HG03196 (cell line): ENCODE results near the gene PCF11.
A peak's percentile ranks its signal among the peaks of the same experiment; 100 is the strongest.
"Not testable (repeated sequence)": the region's sequence is repeated elsewhere in the genome, so short reads cannot be mapped to it uniquely, and the experiment has no call there.

Experiments
- ATAC-seq: cut with Tn5 transposase; IDR thresholded peaks from one replicate; pipeline ENCODE4 v1.9.1; 2021; ENCODE audit not compliant: unreplicated experiment

The PCF11 gene

DNA sequence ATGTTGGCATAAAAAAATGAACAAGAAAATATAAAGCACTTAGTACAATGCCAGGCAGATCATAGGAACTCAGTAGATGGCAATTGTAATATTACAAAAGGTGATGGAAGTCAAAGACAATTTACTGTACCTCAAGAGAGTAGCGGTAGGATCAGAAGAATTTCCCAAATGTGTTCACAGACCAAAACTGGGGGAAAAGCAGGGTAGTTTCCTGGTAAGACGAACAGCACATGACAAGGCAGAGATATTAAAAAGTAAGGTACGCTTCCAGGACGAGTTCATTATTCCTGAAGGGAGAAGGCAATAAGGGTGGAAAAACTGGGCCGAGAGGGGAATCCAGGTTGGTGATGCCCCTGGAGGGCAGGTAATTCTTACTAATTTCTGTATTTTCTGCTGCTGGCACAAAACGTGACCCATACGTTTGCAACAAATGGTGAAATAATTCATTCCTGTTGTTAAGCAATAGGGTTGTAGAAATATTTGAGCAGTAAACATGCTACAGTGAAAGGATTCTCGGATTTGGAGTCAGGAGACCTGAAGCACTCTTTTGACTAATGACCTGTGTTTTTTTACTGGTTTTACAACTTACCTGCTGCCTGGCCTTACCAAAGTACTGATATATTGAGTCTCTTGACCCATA is 35.8 kb downstream of the PCF11 start:
- ATAC-seq = no peak

DNA sequence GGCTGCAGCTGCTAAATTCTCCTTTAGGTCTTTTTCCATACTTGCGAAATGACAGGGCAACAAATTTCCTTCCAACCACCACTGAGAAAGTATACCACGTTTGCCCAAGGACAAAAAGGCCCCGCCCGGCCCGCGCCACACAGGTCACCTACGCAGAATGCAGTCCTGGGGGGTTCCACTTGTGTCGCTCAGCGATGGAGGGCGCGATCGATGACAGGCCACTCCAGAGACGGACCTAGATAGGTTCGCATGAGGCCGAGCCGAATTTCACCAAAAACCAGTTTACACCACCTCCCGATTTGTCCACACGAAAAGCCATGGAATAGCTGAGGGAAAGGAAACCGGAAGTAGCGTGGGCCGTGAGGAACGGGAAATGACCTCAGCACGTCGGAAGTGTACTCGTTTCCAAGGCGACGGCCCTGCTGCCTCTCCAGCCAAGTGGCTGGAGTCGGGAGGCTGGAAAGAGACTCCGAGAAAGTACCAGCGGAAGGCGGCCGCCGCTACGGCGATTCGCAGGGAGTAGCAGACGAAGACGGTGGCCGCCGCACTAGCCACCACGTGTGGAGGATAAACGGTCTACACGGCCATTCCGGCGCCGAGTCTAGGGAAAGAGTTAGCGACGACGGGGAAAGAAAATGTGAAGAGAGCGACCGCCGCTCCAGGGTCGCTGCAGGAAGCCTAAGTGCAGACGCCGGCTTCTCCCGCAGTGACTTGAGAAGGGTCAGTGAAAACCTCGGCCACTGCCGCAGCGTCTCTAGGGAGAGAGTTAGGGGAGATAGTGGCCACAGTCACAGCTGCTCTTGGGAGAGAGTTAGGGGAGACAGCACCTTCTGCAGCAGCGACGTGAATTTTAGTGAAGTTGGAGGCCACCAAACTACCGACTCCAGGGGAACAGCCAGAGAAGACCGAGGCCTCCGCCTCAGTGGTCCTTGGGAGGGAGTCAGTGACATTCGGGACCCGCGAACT is 36.7 kb downstream of the PCF11 start, which contains the start of gene ANKRD42:
Gene ANKRD42 (plus strand): TSS at position 398 of the 966 bp plus-strand sequence. CDS start 959 bp downstream, outside the sequence.
- peak; percentile 96 for ATAC-seq

- peak; percentile 39 for ATAC-seq
Measured at GRCh38 chr11:83194281-83195142, 37.6 kb downstream of the PCF11 start.

DNA sequence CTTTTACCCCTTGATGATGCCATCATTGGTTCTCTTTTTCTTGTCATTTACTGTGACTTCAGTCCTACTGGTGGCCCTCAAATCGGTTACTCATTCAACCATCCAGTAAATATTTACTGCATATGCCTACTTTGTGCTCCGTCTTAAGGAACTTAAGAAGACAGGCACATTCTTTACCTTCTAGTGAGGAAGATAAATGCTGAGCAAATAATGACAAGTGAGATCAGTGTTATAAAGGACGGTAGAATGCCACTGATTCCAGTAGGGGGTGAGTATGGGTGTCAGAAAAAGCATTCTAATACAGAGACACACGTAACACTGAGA is 38.2 kb downstream of the PCF11 start:
- no peak for ATAC-seq

- no peak for ATAC-seq
Measured at GRCh38 chr11:83195649-83196048, 38.7 kb downstream of the PCF11 start.

DNA sequence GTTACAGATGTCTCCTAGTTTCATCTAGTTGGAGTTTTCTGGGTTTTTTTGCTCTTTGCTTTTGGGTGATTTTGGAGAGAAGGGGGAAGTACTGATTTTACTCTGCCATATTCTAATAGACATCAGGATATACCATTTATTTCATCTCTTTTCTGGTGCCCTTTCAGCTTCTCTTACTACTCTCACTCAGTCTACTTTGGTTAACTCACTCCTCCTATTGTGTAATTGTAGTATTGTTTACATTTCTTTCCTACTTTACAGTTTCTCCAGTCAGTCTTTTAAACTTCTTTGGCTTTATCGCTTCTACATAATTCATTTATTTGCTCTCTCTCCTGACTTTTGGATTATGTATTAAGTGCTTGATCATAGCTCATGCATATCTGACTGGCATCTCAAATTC is 43.1 kb downstream of the PCF11 start:
- no peak for ATAC-seq

DNA sequence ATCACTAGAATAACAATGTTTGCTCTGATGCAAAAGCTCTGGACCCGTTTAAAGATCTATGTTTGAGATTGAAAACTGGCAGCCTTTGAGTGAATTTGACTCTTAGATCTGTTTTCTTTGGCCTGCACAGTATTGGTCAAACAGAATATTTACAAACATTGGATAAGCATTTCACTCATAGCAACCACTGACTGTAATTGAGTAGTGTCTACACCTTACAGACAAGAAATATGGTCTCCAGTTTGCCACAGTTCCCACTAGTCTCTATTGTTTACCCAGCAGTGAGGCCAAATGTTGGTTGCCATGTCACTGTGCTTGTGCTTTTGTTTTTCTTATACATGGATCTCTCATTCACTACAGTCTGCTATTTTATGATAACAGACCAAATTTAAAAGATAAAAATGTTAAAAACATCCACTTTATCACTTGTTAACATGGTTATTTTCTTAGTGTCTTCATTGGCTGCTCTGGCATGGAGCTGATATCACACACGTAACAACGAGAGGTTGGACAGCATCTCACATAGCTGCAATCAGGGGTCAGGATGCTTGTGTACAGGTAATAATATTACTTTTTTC is 48.8 kb downstream of the PCF11 start:
- ATAC-seq = no peak

GRCh38 chr11:83206221-83206620 is 49.3 kb downstream of the PCF11 start:
- ATAC-seq = no peak

GRCh38 chr11:83206771-83207382 is 49.9 kb downstream of the PCF11 start:
- ATAC-seq = not testable (repeated sequence)

DNA sequence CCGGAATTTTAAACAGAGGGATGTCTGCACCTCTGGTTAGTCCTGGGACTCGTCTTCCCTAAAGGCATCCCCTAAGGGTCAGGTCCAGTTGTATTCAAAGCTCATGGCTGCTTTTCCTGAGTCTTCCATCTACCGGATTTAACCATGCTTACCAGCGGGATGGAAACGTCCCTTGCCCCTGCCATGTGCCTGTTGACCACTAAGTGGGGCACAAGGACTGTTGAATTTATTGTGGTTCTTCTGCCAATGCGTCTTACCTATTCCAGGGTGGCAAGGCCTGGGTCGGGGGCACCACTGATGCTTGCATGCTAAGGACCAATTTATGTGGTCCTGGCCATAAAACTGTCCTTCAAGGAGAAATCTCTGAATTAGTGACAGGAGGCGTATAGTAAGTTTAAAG is 62.2 kb downstream of the PCF11 start:
- no peak for ATAC-seq

- no peak for ATAC-seq
Measured at GRCh38 chr11:83220260-83220659, 63.3 kb downstream of the PCF11 start.

- ATAC-seq = no peak
Measured at GRCh38 chr11:83221694-83222093, 64.8 kb downstream of the PCF11 start.

- ATAC-seq = no peak
Measured at GRCh38 chr11:83222499-83222898, 65.6 kb downstream of the PCF11 start.

DNA sequence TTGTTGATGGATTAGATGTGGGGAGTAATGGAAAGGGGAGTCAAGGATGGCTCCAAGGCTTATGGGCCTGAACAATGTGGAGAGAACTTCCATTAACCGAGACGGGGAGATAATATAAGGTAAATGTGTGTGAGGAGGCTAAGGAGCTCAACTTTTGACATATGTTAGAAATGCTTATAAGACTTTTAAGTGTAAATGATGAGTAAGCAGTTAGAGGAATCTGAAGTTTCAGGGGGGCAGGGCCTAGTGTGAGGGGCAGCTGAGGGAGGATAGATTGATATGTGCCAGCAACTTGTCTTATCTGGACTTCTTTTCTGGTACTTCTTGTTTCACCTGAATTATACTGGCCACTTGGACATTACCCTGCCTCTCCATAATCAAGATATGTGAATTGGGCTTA is 66.5 kb downstream of the PCF11 start:
- ATAC-seq = no peak

DNA sequence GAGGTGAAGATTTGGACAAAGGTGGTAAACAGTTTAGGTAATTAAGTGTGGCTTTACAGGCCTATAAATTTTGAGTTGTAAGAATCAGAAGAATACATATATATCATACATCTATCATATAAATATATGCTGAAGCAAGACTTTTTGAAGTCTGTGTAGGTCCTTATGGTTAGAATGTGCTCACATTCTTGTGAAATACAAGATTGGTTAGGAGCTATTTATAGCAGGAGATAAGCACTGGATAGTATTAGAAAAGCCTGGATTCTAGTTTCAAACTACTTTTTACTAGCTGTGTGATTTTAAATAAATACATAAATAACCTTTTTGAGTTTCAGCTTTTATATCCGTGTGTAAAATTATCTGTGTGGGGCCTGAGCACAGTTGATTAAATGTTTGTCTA is 78.9 kb downstream of the PCF11 start:
- no peak for ATAC-seq
